T follicular helper cell (primary cell): Measurements from ENCODE around the gene IFNL3.
"Not testable (repeated sequence)": the region's sequence is repeated elsewhere in the genome, so short reads cannot be mapped to it uniquely, and the experiment has no call there.

Source experiments
- DNase-seq: peaks from one replicate; pipeline ENCODE4 v3.0.0-alpha.2; 2020; ENCODE audit warnings: low read depth
- total RNA-seq, 2 experiments: gene quantifications; one replicate each; lab custom pipeline; 2026; lab: John Stamatoyannopoulos, UW

The IFNL3 gene
- total RNA-seq = 0 reads per million in 2 experiments

DNA sequence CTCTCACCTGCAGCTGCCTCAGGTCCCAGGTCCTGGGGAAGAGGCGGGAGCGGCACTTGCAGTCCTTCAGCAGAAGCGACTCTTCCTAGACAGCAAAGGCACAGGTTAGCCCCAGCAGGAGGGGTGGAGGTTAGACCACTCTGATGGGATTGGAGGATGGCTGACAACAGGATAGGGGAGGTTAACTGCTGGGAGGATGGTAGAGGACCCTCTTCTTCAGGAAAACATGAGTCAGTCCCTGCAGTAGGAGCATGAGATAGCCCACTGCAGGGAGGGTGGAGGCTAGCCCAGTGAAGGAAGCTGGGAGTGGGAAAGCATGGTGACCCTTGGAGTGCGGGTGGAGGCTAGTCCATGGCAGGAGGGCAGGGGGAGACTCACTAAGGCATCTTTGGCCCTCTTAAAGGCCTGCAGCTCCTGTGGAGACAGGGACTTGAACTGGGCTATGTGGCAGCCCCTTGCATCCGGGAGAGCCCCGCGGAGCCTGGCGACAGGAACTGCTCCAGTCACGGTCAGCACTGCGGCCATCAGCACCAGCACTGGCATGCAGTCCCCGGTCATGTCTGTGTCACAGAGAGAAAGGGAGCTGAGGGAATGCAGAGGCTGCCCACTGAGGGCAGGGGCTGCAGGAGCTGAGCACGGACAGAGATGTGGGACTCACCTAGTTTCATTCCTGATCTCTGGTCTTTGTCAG is at the start of gene IFNL3:
IFNL3 (minus strand) TSS at position 597 of the 691 bp plus-strand sequence; CDS start at position 558, 39 bp downstream.
- not testable (repeated sequence) for DNase-seq

DNA sequence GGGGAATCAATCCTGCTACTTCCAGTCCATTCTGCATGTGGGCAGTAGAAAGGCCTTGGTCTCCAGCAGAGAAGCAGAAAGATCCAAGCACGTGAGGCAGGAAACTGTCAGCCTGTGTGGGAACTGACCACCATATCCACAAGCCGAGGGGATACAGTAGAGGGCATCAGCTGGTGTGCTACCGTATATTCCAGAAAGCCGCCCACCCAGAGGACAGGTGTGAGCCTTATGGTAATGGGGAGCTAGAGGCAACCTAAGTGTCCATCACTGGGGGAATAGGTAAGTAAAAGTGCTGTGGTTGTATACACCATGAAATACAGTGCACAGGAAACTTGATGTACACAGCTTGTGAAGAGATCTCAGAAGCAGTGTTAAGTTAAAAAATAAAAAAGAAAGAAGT is 48.6 kb upstream of the IFNL3 start:
- no peak for DNase-seq

DNA sequence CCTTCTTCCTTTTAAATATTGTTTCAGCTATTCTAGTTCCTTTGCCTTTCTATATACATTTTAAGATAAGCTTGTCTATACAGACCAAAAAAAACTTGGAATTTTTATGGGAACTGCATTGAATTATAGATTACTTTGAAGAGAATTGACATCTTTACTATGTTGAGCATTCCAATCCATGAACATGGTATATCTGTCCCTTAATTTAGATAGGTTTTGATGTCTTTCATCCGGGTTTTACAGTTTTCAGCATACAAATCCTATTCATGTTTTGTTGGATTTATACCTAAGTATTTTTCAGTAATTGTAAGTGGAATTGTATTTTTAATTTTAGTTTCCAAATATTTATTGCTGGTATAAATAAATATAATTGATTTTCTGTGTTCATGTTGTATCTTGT is 39.2 kb upstream of the IFNL3 start:
- no peak for DNase-seq

DNA sequence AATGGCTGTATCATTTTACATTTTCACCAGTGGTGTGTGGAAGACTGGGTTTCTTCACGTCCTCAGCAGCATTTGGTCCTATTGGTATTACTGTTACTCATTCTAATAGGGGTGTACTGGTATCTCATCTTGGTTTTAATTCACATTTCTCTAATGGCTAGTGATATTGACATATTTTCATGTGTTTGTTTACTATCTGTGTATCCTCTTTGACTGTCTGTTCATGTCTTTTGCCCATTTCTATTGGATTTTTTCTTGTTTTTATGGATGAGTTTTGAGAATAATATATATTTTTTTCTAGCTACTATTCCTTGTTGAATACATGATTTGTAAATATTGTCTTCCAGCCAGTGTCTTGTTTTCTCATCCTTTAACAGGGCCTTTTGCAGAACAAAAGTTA is 37.2 kb upstream of the IFNL3 start:
- no peak for DNase-seq

DNA sequence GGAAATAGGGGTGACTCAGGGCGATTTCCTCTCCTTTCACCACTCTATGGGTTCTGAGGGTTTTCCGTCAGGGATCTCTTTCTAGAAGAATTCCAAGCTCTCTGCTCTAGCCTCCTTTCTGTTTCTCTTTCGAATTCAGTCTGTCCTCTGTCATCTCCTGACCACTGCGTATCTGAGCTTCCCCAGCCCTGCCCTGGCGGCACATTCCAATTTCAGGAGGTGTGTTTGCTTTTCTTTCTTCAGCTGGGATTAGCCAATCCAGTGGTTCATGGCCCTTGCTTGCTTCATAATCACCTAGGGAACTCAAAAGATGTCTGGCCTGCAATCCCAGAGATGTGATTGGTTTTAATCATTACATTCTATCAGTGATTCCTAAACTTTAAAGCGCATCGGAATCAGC is 32.8 kb upstream of the IFNL3 start:
- no peak for DNase-seq

DNA sequence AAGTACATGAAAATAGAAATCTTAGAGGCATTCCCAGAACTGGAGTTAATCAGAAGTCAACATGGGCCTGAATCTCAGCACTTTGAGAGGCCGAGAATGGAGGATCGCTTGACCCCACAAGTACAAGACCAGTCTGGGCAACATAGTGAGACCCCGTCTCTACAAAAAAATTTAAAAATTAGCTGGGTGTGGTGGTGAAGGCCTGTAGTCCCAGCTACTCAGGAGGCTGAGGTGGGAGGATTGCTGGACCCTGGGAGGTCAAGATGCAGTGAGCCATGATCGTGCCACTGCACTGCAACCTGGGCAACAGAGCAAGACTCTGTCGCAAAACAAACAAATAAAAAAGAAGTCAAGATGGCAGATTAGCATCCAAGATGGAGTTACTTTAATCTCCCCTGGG is 31.9 kb upstream of the IFNL3 start:
- DNase-seq = no peak

DNA sequence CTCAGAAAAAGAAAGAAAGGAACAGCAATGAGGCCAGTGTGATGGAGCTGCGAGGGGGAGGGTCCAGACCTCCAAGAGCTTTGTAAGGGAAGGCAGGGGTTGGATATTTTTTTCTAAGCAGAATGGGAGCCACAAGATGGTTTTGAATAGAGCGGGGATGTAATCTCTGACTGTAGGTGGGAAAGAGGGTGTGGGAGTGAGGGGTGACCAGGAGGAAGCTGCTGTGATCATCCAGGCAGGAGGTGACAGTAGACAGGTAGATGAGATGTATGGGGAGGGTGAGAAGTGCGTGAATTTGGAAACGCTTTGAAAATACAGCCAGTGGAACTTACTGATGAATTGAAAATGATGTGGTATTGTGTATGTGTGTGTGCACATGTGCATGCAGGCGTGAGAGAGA is 30.8 kb upstream of the IFNL3 start:
- no peak for DNase-seq

DNA sequence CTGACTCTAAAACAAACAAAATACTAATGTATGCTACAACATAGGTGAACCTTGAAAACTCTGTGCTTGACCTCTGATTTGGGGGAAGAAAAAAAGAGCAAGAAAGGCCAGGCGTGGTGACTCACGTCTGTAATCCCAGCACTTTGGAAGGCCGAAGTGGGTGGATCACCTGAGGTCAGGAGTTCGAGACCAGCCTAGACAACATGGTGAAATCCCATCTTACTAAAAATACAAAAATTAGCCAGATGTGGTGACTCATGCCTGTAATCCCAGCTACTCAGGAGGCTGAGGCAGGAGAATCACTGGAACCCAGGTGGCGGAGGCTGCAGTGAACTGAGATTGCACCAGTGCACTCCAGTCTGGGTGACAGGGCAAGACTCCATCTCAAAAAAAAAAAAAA is 29.1 kb upstream of the IFNL3 start:
- not testable (repeated sequence) for DNase-seq

DNA sequence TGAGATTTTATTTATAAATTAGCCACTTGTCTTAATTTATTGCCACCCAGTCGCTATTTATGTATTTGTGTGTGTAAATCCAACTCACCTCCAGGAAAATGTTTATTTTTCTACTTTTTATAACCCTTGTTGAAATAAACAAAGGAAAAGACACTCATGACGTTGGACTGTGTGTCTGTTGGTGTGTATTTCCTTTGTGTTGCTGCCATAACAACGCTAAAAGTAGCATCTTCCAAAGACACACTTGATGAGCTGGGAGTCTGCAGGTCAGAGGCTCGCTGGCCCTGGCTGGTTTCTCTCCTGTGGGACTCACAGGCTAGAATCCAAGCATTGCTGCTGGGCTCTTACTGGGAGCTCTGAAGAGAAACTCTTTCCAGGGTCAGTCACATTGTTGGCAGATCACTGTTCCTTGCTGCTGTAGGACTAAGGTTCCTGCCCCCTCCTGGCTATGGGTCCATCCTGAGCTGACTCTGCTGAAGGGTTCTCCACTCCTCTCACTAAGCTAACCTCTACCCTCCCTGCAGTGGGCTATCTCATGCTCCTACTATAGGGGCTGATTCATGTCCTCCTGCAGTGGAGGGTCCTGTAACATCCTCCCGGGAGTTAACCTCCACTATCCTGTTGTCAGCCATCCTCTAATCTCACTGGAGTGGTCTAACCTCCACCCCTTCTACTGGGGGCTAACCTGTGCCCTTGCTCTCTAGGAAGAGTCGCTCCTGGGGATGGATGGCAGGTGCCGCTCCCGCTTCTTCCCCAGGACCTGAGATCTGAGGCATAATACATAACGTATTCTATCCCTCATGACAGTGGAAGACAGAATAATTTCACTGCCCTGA is 25.4 kb upstream of the IFNL3 start:
- DNase-seq = no peak

DNA sequence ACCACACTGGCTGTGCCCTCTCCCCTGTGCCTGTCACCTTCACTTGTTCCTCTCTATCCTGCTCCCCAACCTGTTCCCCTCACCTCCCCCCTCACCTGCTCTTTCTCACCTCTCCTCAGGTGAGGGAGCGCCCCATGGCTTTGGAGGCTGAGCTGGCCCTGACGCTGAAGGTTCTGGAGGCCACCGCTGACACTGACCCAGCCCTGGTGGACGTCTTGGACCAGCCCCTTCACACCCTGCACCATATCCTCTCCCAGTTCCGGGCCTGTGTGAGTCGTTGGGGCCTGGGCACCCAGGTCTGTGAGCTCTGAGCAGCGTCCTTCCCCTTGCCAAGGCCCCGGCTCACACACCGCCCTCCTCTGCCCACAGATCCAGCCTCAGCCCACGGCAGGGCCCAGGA is 24.6 kb upstream of the IFNL3 start:
- DNase-seq = not testable (repeated sequence)

DNA sequence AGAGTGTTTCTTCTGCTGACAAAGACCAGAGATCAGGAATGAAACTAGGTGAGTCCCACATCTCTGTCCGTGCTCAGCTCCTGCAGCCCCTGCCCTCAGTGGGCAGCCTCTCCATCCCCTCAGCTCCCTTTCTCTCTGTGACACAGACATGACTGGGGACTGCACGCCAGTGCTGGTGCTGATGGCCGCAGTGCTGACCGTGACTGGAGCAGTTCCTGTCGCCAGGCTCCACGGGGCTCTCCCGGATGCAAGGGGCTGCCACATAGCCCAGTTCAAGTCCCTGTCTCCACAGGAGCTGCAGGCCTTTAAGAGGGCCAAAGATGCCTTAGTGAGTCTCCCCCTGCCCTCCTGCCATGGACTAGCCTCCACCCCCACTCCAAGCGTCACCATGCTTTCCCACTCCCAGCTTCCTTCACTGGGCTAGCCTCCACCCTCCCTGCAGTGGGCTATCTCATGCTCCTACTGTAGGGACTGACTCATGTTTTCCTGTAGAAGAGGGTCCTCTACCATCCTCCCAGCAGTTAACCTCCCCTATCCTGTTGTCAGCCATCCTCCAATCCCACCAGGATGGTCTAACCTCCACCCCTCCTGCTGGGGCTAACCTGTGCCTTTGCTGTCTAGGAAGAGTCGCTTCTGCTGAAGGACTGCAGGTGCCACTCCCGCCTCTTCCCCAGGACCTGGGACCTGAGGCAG is 23.9 kb upstream of the IFNL3 start:
- not testable (repeated sequence) for DNase-seq

DNA sequence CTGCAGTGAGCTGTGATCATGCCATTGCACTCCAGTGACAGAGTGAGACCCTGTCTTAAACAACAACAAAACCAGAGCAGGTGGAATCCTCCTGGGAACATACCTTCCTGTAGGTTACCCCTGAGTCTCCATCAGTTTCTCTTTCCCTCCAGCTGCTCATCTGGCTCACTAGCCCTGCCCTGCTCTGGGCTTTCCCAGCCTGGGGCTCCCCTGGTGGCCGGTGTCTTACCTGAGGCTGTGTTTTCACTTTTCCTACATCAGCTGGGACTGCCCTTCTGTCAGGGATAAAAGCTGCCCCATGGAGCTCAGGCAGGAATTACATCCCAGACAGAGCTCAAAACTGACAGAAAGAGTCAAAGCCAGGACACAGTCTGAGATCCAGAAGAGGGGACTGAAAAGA is 23.3 kb upstream of the IFNL3 start, which contains the start of gene IFNL2:
IFNL2 (plus strand) TSS at position 312 of the 400 bp plus-strand sequence. CDS start 173 bp downstream, outside the sequence.
- not testable (repeated sequence) for DNase-seq

DNA sequence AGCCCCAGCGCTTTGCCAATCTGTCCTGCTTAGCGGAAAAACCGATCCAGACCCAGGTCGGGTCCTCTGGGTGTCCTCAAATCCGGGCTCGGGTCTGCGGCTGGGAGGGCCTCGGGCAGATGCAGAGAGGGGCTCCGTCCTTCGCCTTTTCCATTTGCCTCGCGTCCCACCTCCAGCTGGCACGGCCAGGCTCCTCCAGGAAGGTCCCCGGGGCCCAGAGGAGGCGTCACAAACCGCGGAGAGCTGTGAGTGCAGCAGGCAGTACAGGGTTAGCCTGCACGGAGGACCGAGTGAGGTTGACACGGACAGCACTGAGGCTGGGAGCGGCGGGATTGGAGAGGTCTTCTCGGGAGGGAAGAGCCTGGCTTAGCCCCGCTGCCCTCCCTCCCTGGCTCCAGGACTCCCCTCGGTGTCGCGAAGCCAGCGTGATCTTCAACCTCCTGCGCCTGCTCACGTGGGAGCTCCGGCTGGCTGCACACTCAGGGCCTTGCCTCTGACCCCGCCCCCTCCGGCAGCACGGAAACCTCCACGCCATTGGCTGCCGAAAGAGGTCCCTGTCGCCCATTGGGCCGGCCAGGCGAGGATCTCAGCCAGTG is 20.6 kb upstream of the IFNL3 start:
- DNase-seq = no peak

DNA sequence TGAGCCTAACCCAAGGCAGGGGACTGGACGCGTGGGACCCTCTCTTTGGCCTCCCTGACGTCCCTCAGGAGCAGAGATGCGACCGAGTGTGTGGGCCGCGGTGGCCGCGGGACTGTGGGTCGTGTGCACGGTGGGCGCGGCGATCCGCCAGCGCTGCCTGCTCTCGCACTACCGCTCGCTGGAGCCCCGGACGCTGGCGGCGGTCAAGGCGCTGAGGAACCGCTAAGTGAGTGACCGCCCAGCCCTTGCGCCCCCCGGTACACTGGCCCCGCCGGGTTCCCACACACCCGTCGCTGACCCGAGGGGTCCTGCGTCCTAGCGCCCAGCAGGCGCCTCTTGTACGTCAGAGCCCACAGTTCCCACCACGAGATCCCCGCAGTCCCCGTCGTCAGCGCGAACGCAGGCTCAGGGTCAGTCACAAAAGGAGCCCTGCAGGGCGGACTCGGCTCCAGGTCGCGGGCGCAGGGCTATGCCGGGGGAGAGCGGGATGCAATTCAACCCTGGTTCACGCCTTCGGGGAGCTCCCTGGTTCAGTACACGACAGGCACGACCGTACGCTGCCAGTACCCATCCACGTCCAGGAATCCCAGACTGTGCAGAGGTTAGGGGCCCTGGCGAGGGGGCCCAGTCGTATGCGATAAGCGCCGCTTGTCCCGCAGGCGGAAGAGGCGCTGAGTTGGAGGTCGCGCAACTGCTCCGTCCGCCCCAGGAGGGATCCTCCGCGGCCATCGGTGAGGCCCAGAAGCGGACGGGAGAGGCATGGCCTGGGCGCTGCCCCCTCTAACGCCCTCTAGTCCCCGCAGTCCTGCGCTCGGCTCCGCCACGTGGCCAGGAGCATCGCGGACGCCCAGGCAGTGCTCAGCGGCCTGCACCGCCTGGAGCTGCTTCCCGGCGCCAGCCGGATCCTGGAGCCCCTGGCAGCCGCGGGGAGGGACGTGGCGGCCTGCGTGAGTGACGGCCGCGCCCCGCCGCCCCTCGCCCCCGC is 19.8 kb upstream of the IFNL3 start:
- DNase-seq = no peak

DNA sequence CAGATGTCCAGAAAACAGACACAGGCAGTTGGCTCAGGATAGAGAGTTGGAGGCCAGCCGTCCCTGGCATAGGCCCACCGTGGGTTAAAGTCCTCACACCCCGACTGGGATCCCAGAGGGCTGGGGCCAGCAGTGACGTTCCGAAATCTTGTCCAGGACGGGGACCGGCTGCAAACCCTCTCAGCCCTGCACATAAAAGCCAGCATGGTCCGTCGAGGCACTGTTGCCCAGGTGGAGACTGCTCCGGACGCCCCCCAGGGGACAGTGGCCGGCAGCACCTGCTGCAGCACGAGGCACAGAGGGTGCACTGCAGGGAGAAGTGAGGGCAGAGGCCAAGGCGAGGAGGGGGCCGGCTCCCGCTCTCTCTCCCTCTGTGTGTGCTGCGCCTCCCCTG is 19.1 kb upstream of the IFNL3 start:
- DNase-seq = no peak

DNA sequence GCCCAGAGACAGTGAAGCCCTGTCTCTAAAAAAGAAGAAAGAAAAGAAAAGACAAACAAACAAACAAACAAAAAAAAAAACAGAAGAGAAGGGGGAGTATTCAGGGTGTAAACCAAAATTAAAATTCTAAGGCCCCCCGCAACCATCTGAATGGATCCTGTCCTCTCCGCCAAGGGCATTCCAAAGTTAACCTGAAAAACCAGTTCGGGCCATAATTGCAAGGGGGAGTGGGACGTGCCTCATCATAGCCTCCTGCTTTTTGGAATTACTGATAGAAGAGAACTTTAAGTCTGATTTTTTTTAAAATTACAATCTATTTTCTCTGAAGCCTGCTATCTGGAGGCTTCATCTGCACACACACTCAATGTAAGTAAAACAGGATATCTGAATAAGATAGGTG is 17.7 kb upstream of the IFNL3 start:
- DNase-seq = no peak

DNA sequence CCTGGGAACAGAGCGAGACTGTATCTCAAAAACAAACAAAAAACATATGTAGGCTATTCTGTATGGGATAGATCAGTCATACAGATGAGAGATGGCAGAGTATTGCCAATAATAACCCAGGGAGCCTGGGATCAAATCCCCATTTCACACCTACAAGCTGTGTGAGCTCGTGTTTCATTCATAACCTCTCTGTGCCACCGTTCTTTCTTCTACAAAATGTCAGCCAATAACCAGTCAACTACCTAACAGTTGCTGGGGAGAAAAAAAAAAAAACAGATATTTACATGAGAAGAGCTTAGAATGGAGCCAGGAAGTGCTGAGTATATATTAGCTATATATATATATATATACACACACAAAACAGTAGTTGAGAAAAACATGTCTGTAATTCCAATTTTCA is 16.9 kb upstream of the IFNL3 start:
- no peak for DNase-seq

DNA sequence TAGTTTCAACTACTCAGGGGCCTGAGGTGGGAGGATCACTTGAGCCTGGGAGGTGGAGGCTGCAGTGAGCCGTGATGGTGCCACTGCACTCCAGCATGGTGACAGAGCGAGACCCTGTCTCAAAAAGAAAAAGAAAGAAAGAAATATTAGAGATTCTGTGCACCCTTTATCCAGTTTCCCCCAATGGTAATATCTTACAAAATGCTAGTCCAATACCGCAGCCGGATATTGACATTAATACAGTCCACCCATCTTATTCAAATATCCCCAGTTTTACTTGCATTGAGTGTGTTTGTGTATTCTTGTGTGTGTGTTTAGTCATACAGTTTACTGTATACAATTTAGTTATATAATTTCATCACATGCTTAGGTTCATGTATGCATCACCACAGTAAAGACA is 12.4 kb upstream of the IFNL3 start:
- no peak for DNase-seq

DNA sequence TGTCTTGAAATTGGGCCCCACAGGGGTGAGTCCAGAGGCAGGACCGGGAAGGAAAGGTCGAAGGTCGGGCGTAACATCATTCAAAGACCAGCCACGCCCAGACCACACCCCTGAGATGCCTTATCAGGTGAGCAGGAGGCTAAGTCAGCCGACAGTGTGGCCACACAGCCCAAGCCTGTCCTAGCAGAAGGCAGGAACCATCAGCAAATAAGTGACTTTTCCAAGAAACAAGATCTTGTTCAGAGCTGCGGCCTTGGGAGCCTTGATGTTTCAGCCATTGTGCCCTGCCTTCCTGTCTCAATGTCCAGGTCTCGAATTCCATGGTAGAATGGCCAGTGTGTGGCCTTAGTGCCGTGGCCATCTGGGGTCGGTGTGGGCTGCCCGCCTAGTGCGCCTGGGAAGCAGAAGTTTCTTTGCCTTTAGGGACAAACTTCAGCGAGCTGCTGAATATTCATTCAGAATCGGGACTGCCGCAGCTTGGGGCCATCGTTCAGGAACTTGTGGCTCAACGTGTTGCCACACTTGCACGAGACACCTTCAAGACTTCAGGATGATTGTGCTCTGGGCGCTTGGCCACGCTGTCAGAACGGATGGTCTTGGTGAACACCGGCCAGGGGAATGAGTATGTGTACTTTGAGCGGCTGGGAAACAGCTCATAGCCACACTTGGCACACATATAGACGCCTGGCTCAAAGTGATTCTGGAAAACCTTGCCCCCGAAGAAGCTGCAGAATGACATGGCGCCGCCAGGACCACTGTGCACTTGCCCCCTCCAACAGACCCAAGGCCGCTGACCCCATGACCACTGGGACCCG is 9.9 kb upstream of the IFNL3 start:
- DNase-seq = no peak
